WERI-Rb-1 (cell line): ENCODE measurements around the gene RNF144B.

Source experiments
- DNase-seq: peaks from one replicate; pipeline ENCODE4 v3.0.0-alpha.2; 2020
- H3K27ac ChIP-seq: fragments of 250-450 bp; sonication (Bioruptor Pico); 2 replicates; pipeline ENCODE4 v1.5.1; 2020; ENCODE audit warnings: mild to moderate bottlenecking, moderate library complexity
- H3K27me3 ChIP-seq: fragments of 250-450 bp; sonication (Bioruptor Pico); 2 replicates; pipeline ENCODE4 v1.5.1; 2021; ENCODE audit warnings: mild to moderate bottlenecking, low read depth, moderate library complexity; ENCODE audit not compliant: insufficient read depth, severe bottlenecking
- H3K36me3 ChIP-seq: fragments of 250-450 bp; sonication (Bioruptor Pico); 2 replicates; pipeline ENCODE4 v1.5.1; 2020; ENCODE audit warnings: mild to moderate bottlenecking, moderate library complexity
- H3K4me3 ChIP-seq: 2 replicates; pipeline ENCODE4 v1.5.1; 2011; ENCODE audit warnings: low read depth, mild to moderate bottlenecking, control low read depth, low read length
- H3K9me3 ChIP-seq: fragments of 250-450 bp; sonication (Bioruptor Pico); 2 replicates; pipeline ENCODE4 v1.5.1; 2021; ENCODE audit warnings: mild to moderate bottlenecking, moderate library complexity; ENCODE audit not compliant: severe bottlenecking
- TF ChIP-seq, protein P1 (sequence below): IDR thresholded peaks from 2 replicates; pipeline ENCODE4 v1.5.1; 2011; ENCODE audit warnings: low read depth, mild to moderate bottlenecking, control low read depth, inconsistent platforms, low read length

Gene RNF144B

DNA sequence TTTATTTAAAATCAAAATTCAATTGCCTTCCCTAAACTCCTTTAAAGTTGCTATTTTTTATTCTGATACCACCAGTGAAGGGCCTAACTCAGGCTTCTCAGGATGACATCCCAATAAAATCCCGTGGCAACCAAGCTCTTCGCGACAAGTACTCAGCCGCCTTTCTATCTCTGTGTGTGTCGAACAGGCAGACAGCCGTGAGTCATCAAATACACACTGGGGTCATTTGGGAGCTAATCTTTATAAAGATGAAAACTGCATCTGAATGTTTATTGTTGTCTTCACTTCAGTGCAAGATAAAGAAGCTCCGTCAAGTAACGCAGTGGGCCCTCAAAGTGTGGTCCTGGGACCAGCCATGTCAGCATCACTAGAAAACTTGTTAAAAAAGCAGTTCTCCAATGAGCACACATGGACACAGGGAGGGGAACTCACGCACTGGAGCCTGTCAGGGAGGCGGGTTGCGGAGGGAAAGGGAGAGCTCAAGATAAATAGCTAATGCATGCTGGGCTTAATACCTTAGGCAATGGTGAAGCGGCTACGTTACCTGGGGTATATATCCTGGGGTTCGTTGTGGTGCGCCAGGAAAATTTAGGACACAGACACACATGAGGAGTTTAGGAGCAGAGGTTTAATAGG lies 119.3 kb downstream of the RNF144B start:
- H3K4me3 ChIP-seq, result peak overlapping the region; percentile 46
- peaks cover 15% of the 10 kb centered on the region for H3K27me3 ChIP-seq
- H3K9me3 ChIP-seq, result no peaks in the 10 kb centered on the region
- peak; percentile 87 for DNase-seq
- H3K27ac ChIP-seq, result peak overlapping the region; percentile 24
- H3K36me3 ChIP-seq, result no peaks in the 10 kb centered on the region
- TF ChIP-seq, protein P1, sequence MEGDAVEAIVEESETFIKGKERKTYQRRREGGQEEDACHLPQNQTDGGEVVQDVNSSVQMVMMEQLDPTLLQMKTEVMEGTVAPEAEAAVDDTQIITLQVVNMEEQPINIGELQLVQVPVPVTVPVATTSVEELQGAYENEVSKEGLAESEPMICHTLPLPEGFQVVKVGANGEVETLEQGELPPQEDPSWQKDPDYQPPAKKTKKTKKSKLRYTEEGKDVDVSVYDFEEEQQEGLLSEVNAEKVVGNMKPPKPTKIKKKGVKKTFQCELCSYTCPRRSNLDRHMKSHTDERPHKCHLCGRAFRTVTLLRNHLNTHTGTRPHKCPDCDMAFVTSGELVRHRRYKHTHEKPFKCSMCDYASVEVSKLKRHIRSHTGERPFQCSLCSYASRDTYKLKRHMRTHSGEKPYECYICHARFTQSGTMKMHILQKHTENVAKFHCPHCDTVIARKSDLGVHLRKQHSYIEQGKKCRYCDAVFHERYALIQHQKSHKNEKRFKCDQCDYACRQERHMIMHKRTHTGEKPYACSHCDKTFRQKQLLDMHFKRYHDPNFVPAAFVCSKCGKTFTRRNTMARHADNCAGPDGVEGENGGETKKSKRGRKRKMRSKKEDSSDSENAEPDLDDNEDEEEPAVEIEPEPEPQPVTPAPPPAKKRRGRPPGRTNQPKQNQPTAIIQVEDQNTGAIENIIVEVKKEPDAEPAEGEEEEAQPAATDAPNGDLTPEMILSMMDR, result no peak

DNA sequence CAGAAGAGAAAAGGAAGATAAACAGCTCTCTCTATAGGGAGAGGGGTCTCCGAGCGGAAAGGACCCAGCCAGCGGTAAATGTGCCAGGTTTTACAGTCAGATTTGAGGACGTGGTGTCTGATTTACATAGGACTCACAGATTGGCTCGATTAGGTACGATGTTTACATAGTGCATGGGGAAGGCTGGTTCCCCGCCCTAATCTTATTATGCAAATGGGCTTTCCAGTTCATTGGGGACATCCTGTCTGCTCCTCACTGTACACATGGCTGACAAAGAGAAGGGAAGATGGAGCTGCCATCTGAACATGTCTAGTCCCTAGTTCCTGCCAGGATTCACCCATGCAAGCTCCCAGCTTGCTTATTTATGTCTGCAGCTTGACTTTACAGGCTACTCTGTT lies 119.9 kb downstream of the RNF144B start:
- Histone ChIP-seq H3K4me3 (peak overlapping the region; percentile 46), H3K27ac (peak overlapping the region; percentile 24), H3K36me3 (no peaks in the 10 kb centered on the region), H3K27me3 (peaks cover 20% of the 10 kb centered on the region), H3K9me3 (no peaks in the 10 kb centered on the region)
- DNase-seq, result peak; percentile 91
- TF ChIP-seq, protein P1, result no peak

DNA sequence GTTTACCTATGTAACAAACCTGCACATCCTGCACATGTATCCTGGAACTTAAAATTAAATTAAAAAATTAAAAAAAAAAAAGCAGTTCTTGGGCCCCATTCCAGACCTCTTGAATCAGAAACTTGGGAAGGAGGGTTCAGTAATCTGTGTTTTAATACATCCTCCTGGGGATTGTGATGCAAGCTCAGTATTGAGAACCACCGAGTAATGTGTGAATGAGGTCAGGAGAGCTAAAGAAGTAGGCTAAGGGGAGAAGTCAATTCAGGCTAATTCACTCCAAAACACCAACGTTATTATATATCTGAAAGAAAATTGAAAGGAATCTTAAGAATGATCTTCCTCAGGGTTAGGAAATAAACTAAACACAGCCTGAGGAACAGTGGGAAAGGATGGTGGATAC lies 120.4 kb downstream of the RNF144B start:
- no peak overlapping the region; the same call in 1 of the 2 replicates for H3K4me3 ChIP-seq
- no peak for DNase-seq
- peak overlapping the region; percentile 10; the same call in 1 of the 2 replicates for H3K27ac ChIP-seq
- no peaks in the 10 kb centered on the region for H3K9me3 ChIP-seq
- no peaks in the 10 kb centered on the region for H3K36me3 ChIP-seq
- TF ChIP-seq, protein P1, result no peak
- H3K27me3 ChIP-seq, result peaks cover 21% of the 10 kb centered on the region

DNA sequence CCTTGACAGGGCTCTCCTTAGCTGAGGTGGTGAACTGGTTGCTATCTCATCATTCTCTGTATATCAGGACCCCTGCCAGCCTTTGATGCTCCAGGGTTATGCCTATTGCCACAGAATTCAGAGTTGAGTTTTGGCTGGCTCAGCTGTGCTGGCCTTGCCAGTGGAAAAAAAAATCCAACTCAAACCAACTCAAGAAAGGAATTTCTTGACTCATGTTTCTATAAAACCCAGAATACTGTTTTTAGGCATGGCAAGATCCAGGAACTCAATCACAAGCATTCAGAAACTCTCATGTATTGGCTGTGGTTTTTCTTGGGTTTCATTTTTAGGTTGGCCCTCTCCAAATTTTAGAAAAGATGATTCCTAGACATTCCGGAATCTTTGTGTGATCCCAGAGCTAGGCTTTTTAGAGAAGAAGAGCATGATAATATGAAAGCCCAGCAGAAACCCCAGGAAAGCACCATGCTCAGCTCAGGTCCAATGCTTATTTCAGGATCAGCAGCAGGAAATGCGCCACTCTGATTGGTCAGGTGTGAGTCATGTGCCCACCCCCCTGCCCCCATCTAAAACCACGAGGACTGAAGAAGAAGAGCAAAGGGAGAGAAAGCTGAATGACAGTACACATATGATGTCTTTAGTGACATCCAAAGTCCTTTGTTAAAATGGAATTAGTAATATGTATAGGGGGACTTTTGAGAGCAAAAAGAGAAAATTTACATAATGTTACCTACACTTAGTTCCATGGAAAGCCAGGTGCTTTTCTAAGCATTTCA lies 122.9 kb downstream of the RNF144B start:
- TF ChIP-seq, protein P1, result no peak
- no peak for DNase-seq

DNA sequence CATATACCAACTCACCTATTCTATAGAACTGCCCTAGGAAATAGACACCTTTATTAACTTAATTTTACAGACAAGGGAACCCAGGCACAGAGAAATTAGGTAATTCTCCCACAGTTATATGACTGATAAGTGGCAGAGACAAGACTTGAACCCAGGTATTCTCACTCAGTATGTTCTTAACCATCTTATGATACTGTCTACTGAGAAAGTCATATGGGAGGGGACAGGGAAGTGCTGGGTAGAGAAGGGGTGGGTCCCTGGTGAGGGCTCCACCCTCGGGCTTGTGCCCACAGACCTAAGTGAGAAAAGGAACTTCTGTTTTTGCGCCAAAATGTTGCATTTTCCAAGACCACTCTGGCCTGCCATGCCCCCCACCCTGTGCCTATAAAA lies 123.5 kb downstream of the RNF144B start:
- Histone ChIP-seq H3K36me3 (no peaks in the 10 kb centered on the region), H3K9me3 (no peaks in the 10 kb centered on the region), H3K27ac (no peak overlapping the region), H3K4me3 (peak overlapping the region; percentile 1; the same call in 1 of the 2 replicates), H3K27me3 (peaks cover 21% of the 10 kb centered on the region)
- no peak for DNase-seq
- TF ChIP-seq, protein P1, result no peak

More for the DNA sequence above, 122.9 kb downstream of the RNF144B start:
- Histone ChIP-seq H3K27me3 (peaks cover 21% of the 10 kb centered on the region), H3K27ac (no peak overlapping the region), H3K4me3 (no peak overlapping the region), H3K36me3 (no peaks in the 10 kb centered on the region), H3K9me3 (no peaks in the 10 kb centered on the region)
